ENCODE data around the gene MGRN1.

MGRN1 gene

GRCh38 chr16:4633910-4634635 lies 9.4 kb downstream of the MGRN1 start:
- H3K9me3 ChIP-seq (ENCODE audit: insufficient read depth, low read depth, low read length) = peaks cover 8% of the 10 kb centered on the region
- peaks cover 7% of the 10 kb centered on the region; the same call in 1 of the 2 replicates for H3K36me3 ChIP-seq (ENCODE audit: insufficient read depth, low read depth, low read length)
- no peak overlapping the region for H3K27ac ChIP-seq (ENCODE audit: low read length)
- no peaks in the 10 kb centered on the region for H3K4me1 ChIP-seq (ENCODE audit: insufficient read depth, low read length)
- no peaks in the 10 kb centered on the region for H3K27me3 ChIP-seq (ENCODE audit: insufficient read depth, low read length)
- no peak overlapping the region for H3K9ac ChIP-seq (ENCODE audit: low read depth, low read length)
- no peak overlapping the region for H3K4me3 ChIP-seq (ENCODE audit: low read length)

GRCh38 chr16:4634768-4635167 lies 10.1 kb downstream of the MGRN1 start:
- no peak overlapping the region for H3K9ac ChIP-seq (ENCODE audit: low read depth, low read length)
- H3K4me1 ChIP-seq (ENCODE audit: insufficient read depth, low read length) = no peaks in the 10 kb centered on the region
- peaks cover 7% of the 10 kb centered on the region; the same call in 1 of the 2 replicates for H3K36me3 ChIP-seq (ENCODE audit: insufficient read depth, low read depth, low read length)
- H3K27me3 ChIP-seq (ENCODE audit: insufficient read depth, low read length) = no peaks in the 10 kb centered on the region
- no peak overlapping the region for H3K4me3 ChIP-seq (ENCODE audit: low read length)
- peaks cover 8% of the 10 kb centered on the region for H3K9me3 ChIP-seq (ENCODE audit: insufficient read depth, low read depth, low read length)
- no peak overlapping the region for H3K27ac ChIP-seq (ENCODE audit: low read length)

GRCh38 chr16:4636196-4636595 lies 11.6 kb downstream of the MGRN1 start:
- Histone ChIP-seq H3K9ac (ENCODE audit: low read depth, low read length) (no peak overlapping the region; the same call in 1 of the 2 replicates), H3K27ac (ENCODE audit: low read length) (no peak overlapping the region), H3K4me1 (ENCODE audit: insufficient read depth, low read length) (no peaks in the 10 kb centered on the region), H3K36me3 (ENCODE audit: insufficient read depth, low read depth, low read length) (peaks cover 7% of the 10 kb centered on the region; the same call in 1 of the 2 replicates), H3K9me3 (ENCODE audit: insufficient read depth, low read depth, low read length) (peaks cover 6% of the 10 kb centered on the region), H3K27me3 (ENCODE audit: insufficient read depth, low read length) (no peaks in the 10 kb centered on the region), H3K4me3 (ENCODE audit: low read length) (no peak overlapping the region)

- Histone ChIP-seq H3K36me3 (ENCODE audit: insufficient read depth, low read depth, low read length) (peaks cover 7% of the 10 kb centered on the region; the same call in 1 of the 2 replicates), H3K4me1 (ENCODE audit: insufficient read depth, low read length) (no peaks in the 10 kb centered on the region), H3K27me3 (ENCODE audit: insufficient read depth, low read length) (no peaks in the 10 kb centered on the region), H3K9ac (ENCODE audit: low read depth, low read length) (no peak overlapping the region), H3K9me3 (ENCODE audit: insufficient read depth, low read depth, low read length) (no peaks in the 10 kb centered on the region), H3K27ac (ENCODE audit: low read length) (no peak overlapping the region), H3K4me3 (ENCODE audit: low read length) (no peak overlapping the region)
These were observed 13.0 kb downstream of the MGRN1 start for GRCh38 chr16:4637501-4638166.

- no peak overlapping the region for H3K9ac ChIP-seq (ENCODE audit: low read depth, low read length)
- no peaks in the 10 kb centered on the region for H3K4me1 ChIP-seq (ENCODE audit: insufficient read depth, low read length)
- no peaks in the 10 kb centered on the region for H3K9me3 ChIP-seq (ENCODE audit: insufficient read depth, low read depth, low read length)
- no peaks in the 10 kb centered on the region for H3K27me3 ChIP-seq (ENCODE audit: insufficient read depth, low read length)
- peaks cover under 1% of the 10 kb centered on the region; the same call in 1 of the 2 replicates for H3K36me3 ChIP-seq (ENCODE audit: insufficient read depth, low read depth, low read length)
- no peak overlapping the region for H3K4me3 ChIP-seq (ENCODE audit: low read length)
- H3K27ac ChIP-seq (ENCODE audit: low read length) = no peak overlapping the region
These were observed 15.4 kb downstream of the MGRN1 start for GRCh38 chr16:4639899-4640509.

GRCh38 chr16:4640572-4641305 lies 16.1 kb downstream of the MGRN1 start:
- Histone ChIP-seq H3K9ac (ENCODE audit: low read depth, low read length) (no peak overlapping the region), H3K4me1 (ENCODE audit: insufficient read depth, low read length) (no peaks in the 10 kb centered on the region), H3K4me3 (ENCODE audit: low read length) (no peak overlapping the region), H3K9me3 (ENCODE audit: insufficient read depth, low read depth, low read length) (no peaks in the 10 kb centered on the region), H3K36me3 (ENCODE audit: insufficient read depth, low read depth, low read length) (no peaks in the 10 kb centered on the region), H3K27ac (ENCODE audit: low read length) (no peak overlapping the region), H3K27me3 (ENCODE audit: insufficient read depth, low read length) (no peaks in the 10 kb centered on the region)

- Histone ChIP-seq H3K4me3 (ENCODE audit: low read length) (no peak overlapping the region), H3K36me3 (ENCODE audit: insufficient read depth, low read depth, low read length) (no peaks in the 10 kb centered on the region), H3K27me3 (ENCODE audit: insufficient read depth, low read length) (no peaks in the 10 kb centered on the region), H3K9me3 (ENCODE audit: insufficient read depth, low read depth, low read length) (no peaks in the 10 kb centered on the region), H3K4me1 (ENCODE audit: insufficient read depth, low read length) (no peaks in the 10 kb centered on the region), H3K27ac (ENCODE audit: low read length) (no peak overlapping the region), H3K9ac (ENCODE audit: low read depth, low read length) (no peak overlapping the region)
These were observed 16.7 kb downstream of the MGRN1 start for GRCh38 chr16:4641306-4641687.

- Histone ChIP-seq H3K27ac (ENCODE audit: low read length) (no peak overlapping the region), H3K36me3 (ENCODE audit: insufficient read depth, low read depth, low read length) (no peaks in the 10 kb centered on the region), H3K27me3 (ENCODE audit: insufficient read depth, low read length) (no peaks in the 10 kb centered on the region), H3K9me3 (ENCODE audit: insufficient read depth, low read depth, low read length) (no peaks in the 10 kb centered on the region), H3K4me3 (ENCODE audit: low read length) (no peak overlapping the region), H3K4me1 (ENCODE audit: insufficient read depth, low read length) (no peaks in the 10 kb centered on the region), H3K9ac (ENCODE audit: low read depth, low read length) (no peak overlapping the region)
These were observed 17.3 kb downstream of the MGRN1 start for GRCh38 chr16:4641895-4642294.

- Histone ChIP-seq H3K9me3 (ENCODE audit: insufficient read depth, low read depth, low read length) (no peaks in the 10 kb centered on the region), H3K27me3 (ENCODE audit: insufficient read depth, low read length) (no peaks in the 10 kb centered on the region), H3K36me3 (ENCODE audit: insufficient read depth, low read depth, low read length) (peaks cover 14% of the 10 kb centered on the region; the same call in 1 of the 2 replicates), H3K9ac (ENCODE audit: low read depth, low read length) (no peak overlapping the region), H3K4me1 (ENCODE audit: insufficient read depth, low read length) (no peaks in the 10 kb centered on the region), H3K4me3 (ENCODE audit: low read length) (no peak overlapping the region), H3K27ac (ENCODE audit: low read length) (no peak overlapping the region)
These were observed 22.4 kb downstream of the MGRN1 start for GRCh38 chr16:4646773-4647643.

- H3K9me3 ChIP-seq (ENCODE audit: insufficient read depth, low read depth, low read length) = no peaks in the 10 kb centered on the region
- no peaks in the 10 kb centered on the region for H3K27me3 ChIP-seq (ENCODE audit: insufficient read depth, low read length)
- no peaks in the 10 kb centered on the region for H3K4me1 ChIP-seq (ENCODE audit: insufficient read depth, low read length)
- no peak overlapping the region for H3K9ac ChIP-seq (ENCODE audit: low read depth, low read length)
- H3K27ac ChIP-seq (ENCODE audit: low read length) = no peak overlapping the region
- peaks cover 20% of the 10 kb centered on the region; the same call in 1 of the 2 replicates for H3K36me3 ChIP-seq (ENCODE audit: insufficient read depth, low read depth, low read length)
- no peak overlapping the region for H3K4me3 ChIP-seq (ENCODE audit: low read length)
These were observed 23.0 kb downstream of the MGRN1 start for GRCh38 chr16:4647644-4647980.

- Histone ChIP-seq H3K9ac (ENCODE audit: low read depth, low read length) (no peak overlapping the region), H3K4me3 (ENCODE audit: low read length) (no peak overlapping the region), H3K9me3 (ENCODE audit: insufficient read depth, low read depth, low read length) (no peaks in the 10 kb centered on the region), H3K4me1 (ENCODE audit: insufficient read depth, low read length) (no peaks in the 10 kb centered on the region), H3K27ac (ENCODE audit: low read length) (no peak overlapping the region), H3K27me3 (ENCODE audit: insufficient read depth, low read length) (no peaks in the 10 kb centered on the region), H3K36me3 (ENCODE audit: insufficient read depth, low read depth, low read length) (peaks cover 27% of the 10 kb centered on the region)
These were observed 24.3 kb downstream of the MGRN1 start for GRCh38 chr16:4648917-4649316.
